Measurements from ENCODE around the gene SMARCB1. TPM values are rescaled to one million over a fixed set of nuclear protein-coding genes. Genes with fewer than 3 reads are reported as not detected.

Gene SMARCB1
- total RNA-seq, 1 experiment from 2014 or later, result 136 TPM

GRCh38 chr22:23763954-23764353 lies 22.8 kb upstream of the SMARCB1 start:
- Histone ChIP-seq H3K79me1 (ENCODE audit: insufficient read depth, low read depth, low read length, poor library complexity, severe bottlenecking) (no peaks in the 10 kb centered on the region), H2BK12ac (ENCODE audit: insufficient read length, low read depth, low read length) (no peak overlapping the region), H3K4ac (ENCODE audit: low read depth, low read length) (no peak overlapping the region), H3K18ac (ENCODE audit: insufficient read length, low read depth, low read length) (no peak overlapping the region), H3K9me3 (ENCODE audit: control insufficient read depth, low read depth, low read length) (no peaks in the 10 kb centered on the region), H3K23ac (ENCODE audit: insufficient read length, low read depth, low read length) (no peak overlapping the region), H3K27ac (ENCODE audit: insufficient read length, low read depth, low read length) (no peak overlapping the region), H4K91ac (ENCODE audit: insufficient read length, low read depth, low read length) (no peak overlapping the region), H2BK20ac (ENCODE audit: low read depth, low read length, poor library complexity, severe bottlenecking) (no peak overlapping the region), H4K5ac (ENCODE audit: insufficient read length, low read depth, low read length) (no peak overlapping the region), H2BK120ac (ENCODE audit: low read depth, low read length, poor library complexity, severe bottlenecking) (no peak overlapping the region), H3K56ac (ENCODE audit: insufficient read length, low read depth, low read length) (no peak overlapping the region), H2BK15ac (ENCODE audit: low read depth, low read length) (no peak overlapping the region), H3K23me2 (ENCODE audit: insufficient read length, low read depth, low read length, poor library complexity, severe bottlenecking) (peaks cover 7% of the 10 kb centered on the region), H4K8ac (replicated peaks; ENCODE audit: insufficient read length, low read depth, low read length) (no peak overlapping the region), H3T11ph (ENCODE audit: low read length) (no peak overlapping the region), H3K4me1 (ENCODE audit: insufficient read depth, low read length) (peaks cover 4% of the 10 kb centered on the region; the same call in 1 of the 2 replicates), H3K79me2 (ENCODE audit: insufficient read depth, low read length) (no peaks in the 10 kb centered on the region), H3K4me2 (ENCODE audit: insufficient read depth, insufficient read length, low read length) (peak overlapping the region; percentile 49), H2AFZ (ENCODE audit: low read length) (no peak overlapping the region), H2BK5ac (ENCODE audit: insufficient read length, low read length) (no peak overlapping the region), H3K27me3 (ENCODE audit: insufficient read depth, low read length) (0 out of 2 replicates have a peak, but pooled peaks cover under 1% of the 10 kb centered on the region), H3K14ac (ENCODE audit: insufficient read depth, low read length) (no peak overlapping the region), H3K9ac (ENCODE audit: extremely low read depth, insufficient read length, low read length) (no peak overlapping the region), H4K20me1 (ENCODE audit: control insufficient read depth, insufficient read depth, insufficient read length) (no peaks in the 10 kb centered on the region), H2AK5ac (ENCODE audit: insufficient read length, low read length) (no peak overlapping the region)
- Mint-ChIP-seq H3K9me3 (no peaks in the 10 kb centered on the region), H3K27me3 (ENCODE audit: low read depth) (peaks cover 38% of the 10 kb centered on the region), H3K4me1 (peaks cover 19 to 28% of the 10 kb centered on the region in 2 experiments), H3K27ac (no peak overlapping the region), H3K4me3 (peak overlapping the region in 1 of 2 experiments; percentile 22; a peak in 1 of 5 replicates), H3K36me3 (ENCODE audit: insufficient read depth in 1 of 3, low read depth in 3 of 3) (peaks cover 5 to 10% (median 7%) of the 10 kb centered on the region in 3 experiments; a peak in 4 of 7 replicates)
- no peak for DNase-seq
- TF ChIP-seq CTCF (conservative IDR thresholded peaks at IDR 0.05), result no peak
- no CpG with 5 or more reads among the region's 7 CpGs for WGBS (ENCODE audit: extremely low coverage, insufficient read length, low lambda C conversion rate)
